K562 (cell line): ENCODE results near the gene MTHFR. TPM values are rescaled to one million over a fixed set of nuclear protein-coding genes. Genes with fewer than 3 reads are reported as not detected.
A peak's percentile ranks its signal among the peaks of the same experiment; 100 is the strongest.

Experiments
- BCLAF1 ChIP-seq, 2 experiments: fragments of 450-650 bp in 1 of 2; IDR thresholded peaks; 2 replicates each; pipeline ENCODE4 v1.6.1; 2011 to 2017; ENCODE audit warnings: low read depth in 2 of 2, antibody characterized with exemption in 1 of 2, borderline replicate concordance in 1 of 2, low read length in 1 of 2, mild to moderate bottlenecking in 1 of 2, mixed read lengths in 1 of 2; ENCODE audit not compliant: control insufficient read depth in 1 of 2
- FOXP1 ChIP-seq: sonication (generic); formaldehyde crosslinking; IDR thresholded peaks from 2 replicates; pipeline ENCODE4 v1.8.0; 2022; ENCODE audit warnings: mild to moderate bottlenecking, missing genetic modification reagents
- HDAC3 ChIP-seq: fragments of 450-650 bp; IDR thresholded peaks from 2 replicates; pipeline ENCODE4 v1.6.1; 2018; ENCODE audit warnings: borderline replicate concordance, mild to moderate bottlenecking, moderate library complexity; ENCODE audit not compliant: partially characterized antibody
- KAT8 ChIP-seq: fragments of 450-650 bp; IDR thresholded peaks from 2 replicates; pipeline ENCODE4 v1.6.1; 2016; ENCODE audit warnings: low read depth, mild to moderate bottlenecking
- MYNN ChIP-seq, 2 experiments: sonication (generic); formaldehyde crosslinking in 1 of 2; IDR thresholded peaks; 2 replicates each; pipeline versions ENCODE4 v1.5.0 to v1.6.1; 2016 to 2020; ENCODE audit warnings: antibody characterized with exemption in 1 of 2, missing genetic modification reagents in 1 of 2
- NEUROD1 ChIP-seq: fragments of 150-350 bp; IDR thresholded peaks from 2 replicates; pipeline ENCODE4 v1.6.1; 2014; ENCODE audit warnings: borderline replicate concordance, low read length, low read depth; ENCODE audit not compliant: partially characterized antibody
- OTX1 ChIP-seq: fragments of 450-650 bp; formaldehyde crosslinking; IDR thresholded peaks from 2 replicates; pipeline ENCODE4 v1.4.0; 2022; ENCODE audit warnings: mild to moderate bottlenecking
- PRDM10 ChIP-seq: fragments of 450-650 bp; IDR thresholded peaks from 2 replicates; pipeline ENCODE4 v1.6.1; 2018; ENCODE audit not compliant: partially characterized antibody
- RBM39 ChIP-seq: fragments of 200-400 bp; formaldehyde crosslinking; optimal IDR thresholded peaks from 2 replicates; pipeline ENCODE3; 2018; ENCODE audit warnings: low read depth, low read length
- RFX1 ChIP-seq: fragments of 450-650 bp; IDR thresholded peaks from 2 replicates; pipeline ENCODE4 v1.6.1; 2016; ENCODE audit warnings: mild to moderate bottlenecking, moderate library complexity
- SFPQ ChIP-seq: fragments of 200-400 bp; formaldehyde crosslinking; IDR thresholded peaks from 2 replicates; pipeline ENCODE4 v1.6.1; 2017; ENCODE audit warnings: mild to moderate bottlenecking, low read depth, low read length, moderate library complexity
- SIN3A ChIP-seq, 2 experiments: fragments of 150-350 bp in 1 of 2; IDR thresholded peaks; 2 replicates each; pipeline ENCODE4 v1.6.1; 2011 to 2016; ENCODE audit warnings: borderline replicate concordance in 2 of 2, low read depth in 2 of 2, low read length in 2 of 2, mild to moderate bottlenecking in 2 of 2, moderate library complexity in 2 of 2; ENCODE audit not compliant: control insufficient read depth in 1 of 2
- SRSF1 ChIP-seq: fragments of 200-400 bp; formaldehyde crosslinking; IDR thresholded peaks from 2 replicates; pipeline ENCODE4 v1.6.1; 2017; ENCODE audit warnings: mild to moderate bottlenecking, low read depth, low read length, moderate library complexity
- TAF15 ChIP-seq: fragments of 200-400 bp; formaldehyde crosslinking; IDR thresholded peaks from 2 replicates; pipeline ENCODE4 v1.6.1; 2017; ENCODE audit warnings: mild to moderate bottlenecking, low read depth, low read length, moderate library complexity
- TEAD2 ChIP-seq: fragments of 450-650 bp; IDR thresholded peaks from 2 replicates; pipeline ENCODE4 v1.6.1; 2016; ENCODE audit warnings: missing genetic modification characterization, control low read depth, missing compliant biosample characterization
- ZNF124 ChIP-seq: sonication (generic); formaldehyde crosslinking; IDR thresholded peaks from 2 replicates; pipeline ENCODE4 v1.8.1; 2022; ENCODE audit warnings: missing genetic modification reagents
- ZNF354B ChIP-seq: fragments of 250-450 bp; sonication (Bioruptor Pico); IDR thresholded peaks from 2 replicates; pipeline ENCODE4 v1.4.0; 2020
- polyA plus RNA-seq, 8 experiments: library from polyadenylated mRNA; depleted of rRNA in 4 of 8; stranded (reverse) in 5 of 8; unstranded in 3 of 8; fragments of >200 nt; fragmentation: Nextera tagmentation in 2 of 8; fragmentation: Illumina TruSeq in 1 of 8; extraction: Ambion mirVana in 2 of 8; extraction: Trizol in 1 of 8; gene quantifications; 2 replicates each; pipeline versions ENCODE4 v1.2.1 to v1.2.3, GENCODE V29; 2011 to 2014; ENCODE audit warnings: inconsistent platforms in 1 of 8, missing spikeins in 1 of 8
- total RNA-seq, 7 experiments: library from RNA; depleted of rRNA in 6 of 7; stranded (reverse); fragments of >200 nt in 6 of 7; fragmentation: Illumina TruSeq in 2 of 7; extraction: Trizol in 2 of 7; gene quantifications; 2 replicates each; pipeline versions ENCODE4 v1.2.1 to v1.2.3, GENCODE V29; 2011 to 2021; ENCODE audit warnings: low replicate concordance in 1 of 7

MTHFR gene
- total and polyA plus RNA-seq, 9 of the 15 experiments (the other 6 are each of a cell fraction or from before 2014, with no cell fraction given): 5.0 to 104 (median 62.6) TPM

GRCh38 chr1:11735854-11736745 is 69.7 kb downstream of the MTHFR start, which contains the start of gene AGTRAP (continued):
- TF ChIP-seq SFPQ (no peak), PRDM10 (peak; percentile 82), BCLAF1 (IDR thresholded peaks at IDR 0.05; ENCODE audit: borderline replicate concordance in 1 of 2, control insufficient read depth in 1 of 2, low read depth in 2 of 2, low read length in 1 of 2) (no peak), ZNF354B (no peak), TAF15 (no peak), SIN3A (IDR thresholded peaks at IDR 0.05; ENCODE audit: borderline replicate concordance in 2 of 2, control insufficient read depth in 1 of 2, low read depth in 2 of 2, low read length in 2 of 2) (peak; percentile 96 to 99), KAT8 (no peak), RFX1 (peak; percentile 99), RBM39 (no peak), FOXP1 (CRISPR knock-in tag) (0 out of 2 replicates have a peak, but pooled peaks have one; percentile 40), TEAD2 (tag) (no peak), ZNF124 (CRISPR knock-in tag) (no peak), OTX1 (no peak), MYNN (IDR thresholded peaks at IDR 0.05) (peak; percentile 48; the same call in 1 of the 2 replicates), MYNN (CRISPR knock-in tag; IDR thresholded peaks at IDR 0.05) (no peak), SRSF1 (no peak), HDAC3 (no peak), NEUROD1 (peak; percentile 20)
